Cerebellar cortex (tissue), 1 donor: Measurements from ENCODE around the gene COL2A1.

ENCODE experiments used
- DNase-seq: peaks from one replicate; pipeline ENCODE4 v3.0.0-alpha.2; 2015; ENCODE audit warnings: low spot score

Gene COL2A1

GRCh38 chr12:47989666-47990065 is 14.6 kb downstream of the COL2A1 start:
- no peak for DNase-seq

GRCh38 chr12:47989023-47989417 is 15.3 kb downstream of the COL2A1 start:
- DNase-seq, result no peak

GRCh38 chr12:47988073-47989022 is 15.9 kb downstream of the COL2A1 start:
- peak; percentile 28 for DNase-seq

GRCh38 chr12:47987411-47988072 is 16.7 kb downstream of the COL2A1 start:
- no peak for DNase-seq

GRCh38 chr12:47986832-47987231 is 17.4 kb downstream of the COL2A1 start:
- no peak for DNase-seq

- DNase-seq, result no peak
These were observed 18.0 kb downstream of the COL2A1 start for GRCh38 chr12:47986291-47986660.

GRCh38 chr12:47985596-47986290 is 18.5 kb downstream of the COL2A1 start:
- no peak for DNase-seq

GRCh38 chr12:47984331-47984801 is 19.9 kb downstream of the COL2A1 start:
- no peak for DNase-seq

- DNase-seq, result no peak
These were observed 20.6 kb downstream of the COL2A1 start for GRCh38 chr12:47983541-47984115.

- DNase-seq, result no peak
These were observed 21.5 kb downstream of the COL2A1 start for GRCh38 chr12:47982770-47983169.

- DNase-seq, result no peak
These were observed 22.0 kb downstream of the COL2A1 start for GRCh38 chr12:47982311-47982710.

- no peak for DNase-seq
These were observed 22.6 kb downstream of the COL2A1 start for GRCh38 chr12:47981496-47982260.

- no peak for DNase-seq
These were observed 23.3 kb downstream of the COL2A1 start for GRCh38 chr12:47980779-47981495.

GRCh38 chr12:47980197-47980596 is 24.1 kb downstream of the COL2A1 start:
- no peak for DNase-seq

GRCh38 chr12:47979686-47980085 is 24.6 kb downstream of the COL2A1 start:
- no peak for DNase-seq

- no peak for DNase-seq
These were observed 25.1 kb downstream of the COL2A1 start for GRCh38 chr12:47979166-47979565.

- no peak for DNase-seq
These were observed 25.7 kb downstream of the COL2A1 start for GRCh38 chr12:47978598-47978873.

GRCh38 chr12:47977772-47978597 is 26.3 kb downstream of the COL2A1 start:
- no peak for DNase-seq

- DNase-seq, result no peak
These were observed 27.1 kb downstream of the COL2A1 start for GRCh38 chr12:47977046-47977771.
